Raji (cell line): ENCODE data around the gene GTF2F2.

Source experiments
- POLR2A ChIP-seq: IDR thresholded peaks from 2 replicates; pipeline ENCODE4 v1.6.1; 2011; ENCODE audit warnings: low read depth, low read length, control low read depth; ENCODE audit not compliant: insufficient read depth

Gene GTF2F2

DNA sequence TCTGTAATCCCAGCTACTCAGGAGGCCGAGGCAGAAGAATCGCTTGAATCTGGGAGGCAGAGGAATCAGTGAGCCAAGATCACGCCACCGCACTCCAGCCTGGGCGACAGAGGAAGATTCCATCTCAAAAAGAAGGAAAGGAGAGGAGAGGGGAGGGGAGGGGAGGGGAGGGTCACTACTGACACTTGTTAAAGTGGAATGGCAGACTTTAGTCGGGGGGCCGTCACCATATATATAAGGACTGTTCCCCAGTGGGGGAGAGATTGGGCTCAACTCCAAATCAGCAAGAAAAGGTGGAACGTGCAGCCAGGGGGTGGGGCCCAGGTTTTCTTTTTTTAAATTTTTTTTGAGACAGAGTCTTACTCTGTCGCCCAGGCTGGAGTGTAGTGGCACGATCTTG, 194.5 kb downstream of the GTF2F2 start:
- TF ChIP-seq POLR2A = no peak

DNA sequence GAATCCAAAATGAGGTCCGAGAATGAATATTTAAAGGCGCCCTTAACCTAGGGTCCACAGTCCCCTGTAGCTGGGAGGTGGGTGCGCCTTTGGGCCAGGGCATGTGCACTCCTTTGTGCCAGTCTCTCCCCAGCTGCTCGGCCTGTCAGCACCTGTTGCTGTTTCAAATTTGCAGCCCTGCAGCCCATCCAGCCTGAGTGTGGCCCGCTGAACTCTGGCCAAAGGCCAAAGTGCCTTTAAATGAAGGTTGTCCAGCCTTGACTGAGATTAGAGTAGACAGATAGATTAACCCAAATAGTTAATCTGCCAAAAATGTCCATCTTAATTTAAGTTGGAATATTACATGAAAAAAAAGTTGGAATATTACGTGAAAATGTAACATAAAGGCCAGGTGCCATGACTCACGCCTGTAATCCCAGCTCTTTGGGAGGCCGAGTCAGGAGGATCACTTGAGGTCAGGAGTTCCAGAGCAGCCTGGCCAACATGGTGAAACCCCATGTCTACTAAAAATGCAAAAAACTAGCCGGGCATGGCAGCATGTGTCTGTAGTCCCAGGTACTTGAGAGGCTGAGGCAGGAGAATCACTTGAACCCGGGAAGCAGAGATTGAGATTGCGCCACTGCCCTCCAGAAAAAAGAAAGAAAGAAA, 195.3 kb downstream of the GTF2F2 start:
- TF ChIP-seq POLR2A = no peak

DNA sequence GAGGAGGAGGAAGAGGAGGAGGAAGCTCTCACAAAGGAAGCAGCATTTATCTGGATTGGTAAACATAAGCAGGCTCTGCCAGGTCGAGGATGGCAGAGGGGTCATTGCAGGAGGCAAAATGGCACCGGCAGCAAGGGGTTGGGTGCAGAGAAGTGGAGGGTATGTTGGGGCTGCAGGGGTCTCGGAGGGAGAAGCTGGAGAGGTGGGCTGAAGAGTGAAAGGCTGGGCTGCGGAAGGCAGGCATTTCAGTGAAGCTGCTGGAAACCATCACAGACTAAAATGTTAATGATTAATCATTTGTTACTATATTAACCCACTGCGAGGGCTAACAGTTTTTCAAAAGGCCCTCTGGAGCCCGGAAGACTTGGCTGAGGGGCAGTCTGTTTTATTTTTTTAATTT, 196.0 kb downstream of the GTF2F2 start:
- no peak for TF ChIP-seq POLR2A

DNA sequence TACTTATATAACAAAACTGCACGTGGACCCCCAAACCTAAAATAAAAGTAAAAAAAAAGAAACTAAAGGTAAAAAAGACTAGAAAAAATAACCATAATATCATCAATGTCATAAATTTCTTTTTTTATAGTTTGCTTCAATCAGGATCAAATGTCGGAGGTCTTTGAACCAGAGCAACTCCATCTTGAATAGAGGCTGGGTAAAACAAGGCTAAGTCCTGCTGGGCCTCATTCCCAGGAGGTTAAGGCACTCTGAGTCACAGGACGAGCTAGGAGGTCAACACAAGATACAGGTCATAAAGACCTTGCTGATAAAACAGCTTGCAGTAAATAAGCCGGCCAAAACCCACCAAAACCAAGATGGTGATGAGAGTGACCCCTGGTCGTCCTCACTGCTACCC, 196.7 kb downstream of the GTF2F2 start:
- no peak for TF ChIP-seq POLR2A

DNA sequence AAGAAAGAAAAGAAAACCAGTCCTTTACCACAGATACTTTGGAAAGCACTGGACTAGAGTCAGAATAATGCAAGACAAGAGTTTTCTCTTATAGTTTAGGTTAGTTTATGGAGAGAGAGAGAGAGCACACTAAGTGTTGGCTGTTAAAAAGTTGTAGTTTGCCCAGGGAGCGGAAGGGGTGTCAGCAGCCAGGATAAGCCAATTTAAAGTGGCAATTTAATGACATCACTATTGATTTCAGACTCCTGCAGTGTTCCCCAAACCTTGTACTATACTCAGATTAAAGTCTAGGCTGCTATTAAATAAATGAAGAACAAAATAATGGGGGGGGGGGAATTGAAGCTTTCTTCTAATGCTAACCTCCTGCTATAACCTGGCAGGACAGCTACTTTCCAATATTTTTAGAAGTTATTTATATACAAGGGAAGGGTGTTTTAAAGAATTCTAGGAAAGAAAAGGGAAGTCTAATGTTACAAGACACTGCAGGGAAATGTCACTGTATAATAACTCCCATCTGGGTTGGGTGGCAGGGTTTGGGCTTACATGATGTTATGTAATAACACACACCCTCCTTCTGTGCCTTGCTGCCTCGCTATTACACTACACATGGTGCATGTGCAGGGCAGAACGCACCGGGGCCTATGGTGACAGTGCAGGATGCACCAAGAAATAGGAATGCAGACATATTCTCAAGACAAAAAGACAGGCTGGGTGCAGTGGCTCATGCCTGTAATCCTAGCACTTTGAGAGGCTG, 200.7 kb downstream of the GTF2F2 start:
- TF ChIP-seq POLR2A = no peak

DNA sequence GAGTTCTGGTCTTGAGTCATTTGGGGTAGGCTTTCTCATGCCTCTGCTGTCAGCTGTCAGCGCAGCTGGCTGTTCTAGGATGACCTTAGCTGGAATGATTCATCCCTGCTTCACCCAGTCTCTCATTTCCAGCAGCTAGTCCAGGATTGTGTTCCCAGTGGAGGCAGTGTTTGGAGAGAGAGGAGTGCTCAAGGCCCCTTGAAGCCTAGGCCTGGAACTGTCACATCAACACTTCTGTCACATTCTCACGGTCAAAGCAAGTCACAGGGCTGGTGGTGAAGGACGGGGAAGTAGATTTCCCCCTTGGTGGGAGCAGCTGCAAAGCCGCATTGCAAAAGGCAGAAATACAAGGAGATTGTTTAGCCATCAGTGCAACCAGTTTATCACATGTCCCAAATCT, 205.5 kb downstream of the GTF2F2 start:
- no peak for TF ChIP-seq POLR2A

DNA sequence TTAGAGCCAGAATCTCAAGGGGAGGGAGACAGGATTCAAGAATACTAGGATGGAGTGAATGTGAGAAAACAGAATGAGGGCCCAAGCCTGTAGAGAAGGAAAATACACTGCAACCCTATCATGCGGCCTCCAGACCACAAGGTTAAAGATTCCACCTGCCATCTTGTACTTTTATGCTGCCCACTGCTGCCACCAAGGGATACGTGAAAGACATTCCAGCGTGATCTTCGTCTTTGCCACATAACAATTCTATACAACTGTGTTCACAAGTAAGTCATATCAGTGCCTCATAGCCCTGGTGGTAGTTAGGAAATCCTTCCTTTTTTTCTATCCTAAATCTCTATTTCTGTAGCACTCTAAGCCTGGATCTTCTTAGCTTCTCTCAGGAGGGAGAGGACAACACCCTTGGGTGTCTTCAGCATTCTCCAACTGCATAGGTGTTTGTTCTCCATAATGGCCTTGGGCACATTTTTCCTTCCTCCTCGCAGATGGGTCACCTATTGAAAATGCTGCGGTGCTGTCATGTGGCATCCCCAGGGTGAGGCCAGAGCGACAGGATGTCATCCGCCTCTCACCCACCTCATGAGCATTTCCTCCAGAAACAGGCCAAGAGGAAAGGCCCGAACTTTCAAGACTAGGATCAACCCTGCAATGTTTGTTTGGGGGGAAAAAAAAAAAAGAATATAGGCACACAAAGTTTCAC, 207.1 kb downstream of the GTF2F2 start:
- TF ChIP-seq POLR2A = no peak

DNA sequence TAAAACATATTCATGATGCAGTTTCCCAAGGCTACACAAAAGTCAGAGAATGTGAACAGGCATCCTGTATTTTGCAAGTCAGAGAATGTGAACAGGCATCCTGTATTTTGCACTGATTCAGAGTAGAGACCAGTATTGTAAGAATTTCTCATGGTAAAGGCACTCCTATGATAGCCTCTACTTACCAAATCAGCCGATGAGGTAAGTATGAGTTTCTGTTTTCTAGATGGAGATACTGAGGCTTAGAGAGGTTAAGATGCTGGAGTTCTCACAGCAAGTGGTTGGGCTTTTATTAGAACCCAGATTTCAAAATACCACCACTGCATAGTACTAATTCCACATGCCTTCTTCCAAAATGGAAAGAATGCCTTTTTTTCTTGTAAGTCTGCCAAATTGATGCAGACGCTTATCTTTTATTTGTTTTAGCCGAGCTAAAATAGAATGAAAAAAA, 208.4 kb downstream of the GTF2F2 start:
- no peak for TF ChIP-seq POLR2A

DNA sequence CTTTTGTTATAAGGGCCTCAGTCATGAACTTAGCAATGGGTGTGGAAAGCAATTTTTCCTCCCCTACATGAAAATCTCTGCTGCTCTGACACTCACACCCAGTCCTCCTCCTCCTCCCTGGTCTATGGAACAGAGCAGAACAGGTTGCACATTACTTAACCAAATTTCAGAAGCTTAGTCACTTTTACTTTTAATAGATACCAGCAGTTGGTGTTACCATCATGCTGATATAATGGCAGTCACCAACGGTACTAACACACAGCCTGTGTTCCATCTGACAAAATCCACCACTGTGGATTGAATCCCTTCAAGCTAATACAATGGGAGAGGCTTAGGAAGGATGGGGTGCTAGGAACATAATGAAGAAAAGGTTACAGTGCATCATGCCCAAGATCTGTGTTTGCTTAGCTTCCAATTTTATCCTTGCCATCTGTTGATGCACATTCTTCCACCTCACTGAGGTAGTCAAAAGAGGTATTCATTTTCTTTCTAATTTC, 210.9 kb downstream of the GTF2F2 start:
- TF ChIP-seq POLR2A = peak; percentile 46

DNA sequence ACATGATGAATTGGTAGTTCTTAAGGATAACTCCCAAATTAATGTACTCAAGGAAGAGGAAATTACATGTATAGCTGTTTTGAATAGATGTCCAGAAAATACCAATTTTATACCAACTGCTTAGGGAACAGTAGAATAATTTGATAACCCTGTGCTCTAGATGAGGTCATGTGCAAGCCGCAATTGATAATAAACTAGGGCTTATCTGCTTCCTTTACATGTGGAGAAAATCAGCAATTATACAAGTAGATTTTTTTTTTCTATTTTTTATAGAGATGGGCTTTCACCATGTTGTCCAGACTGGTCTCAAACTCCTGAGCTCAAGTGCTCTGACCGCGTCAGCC, 211.4 kb downstream of the GTF2F2 start:
- TF ChIP-seq POLR2A = no peak

DNA sequence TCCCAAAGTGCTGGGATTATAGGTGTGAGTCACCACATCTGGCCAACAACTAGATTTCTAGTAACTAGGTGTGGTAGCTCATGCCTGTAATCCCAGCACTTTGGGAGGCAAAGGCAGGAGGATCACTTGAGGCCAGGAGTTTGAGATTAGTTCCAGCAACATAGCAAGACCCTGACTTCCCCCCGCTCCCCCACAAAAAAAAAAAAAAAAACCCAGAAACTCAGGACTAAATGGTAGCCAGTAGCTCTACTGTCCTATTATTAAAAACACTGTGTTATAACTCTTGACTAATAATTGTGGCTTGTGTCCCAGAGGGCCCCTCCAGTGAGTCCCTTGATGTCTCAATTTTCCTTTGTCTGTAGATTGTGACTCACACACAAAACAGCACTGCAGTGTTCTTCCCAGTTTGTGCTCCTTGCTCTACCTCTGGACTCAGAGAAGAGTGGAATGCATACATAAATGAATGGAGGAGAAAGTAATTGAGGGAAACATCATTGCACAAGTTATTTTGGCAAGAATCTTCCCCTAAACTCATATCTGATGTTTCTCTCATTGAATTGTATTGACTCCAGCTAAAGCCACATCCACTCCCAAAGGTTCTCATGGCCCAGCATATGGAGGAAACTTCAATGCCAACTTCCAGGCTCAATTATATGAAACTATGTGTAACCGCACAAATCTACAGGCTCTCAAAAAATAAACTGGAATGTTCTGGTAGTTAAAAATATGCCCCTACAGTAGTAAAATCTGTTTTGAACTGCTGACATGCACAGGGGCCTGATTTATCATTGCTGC, 211.9 kb downstream of the GTF2F2 start:
- TF ChIP-seq POLR2A = peak; percentile 44

DNA sequence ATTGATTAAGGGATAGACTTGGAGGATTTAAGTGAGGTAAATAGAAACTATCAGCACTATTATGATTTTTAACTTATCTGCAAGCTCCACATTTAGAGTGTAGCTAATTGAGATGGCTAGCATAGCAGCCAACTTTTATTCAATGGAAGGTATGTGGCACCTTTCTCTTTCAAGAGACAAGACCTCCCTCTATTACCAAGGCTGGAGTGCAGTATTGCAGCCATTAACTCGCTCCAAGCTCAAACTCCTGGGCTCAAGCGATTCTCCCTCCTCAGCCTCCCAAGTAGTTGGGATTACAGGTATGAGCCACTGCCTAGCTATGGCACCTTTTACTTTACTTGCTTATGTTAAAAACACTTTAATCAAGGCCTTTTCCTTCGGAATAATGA, 212.5 kb downstream of the GTF2F2 start:
- no peak; the same call in 1 of the 2 replicates for TF ChIP-seq POLR2A

DNA sequence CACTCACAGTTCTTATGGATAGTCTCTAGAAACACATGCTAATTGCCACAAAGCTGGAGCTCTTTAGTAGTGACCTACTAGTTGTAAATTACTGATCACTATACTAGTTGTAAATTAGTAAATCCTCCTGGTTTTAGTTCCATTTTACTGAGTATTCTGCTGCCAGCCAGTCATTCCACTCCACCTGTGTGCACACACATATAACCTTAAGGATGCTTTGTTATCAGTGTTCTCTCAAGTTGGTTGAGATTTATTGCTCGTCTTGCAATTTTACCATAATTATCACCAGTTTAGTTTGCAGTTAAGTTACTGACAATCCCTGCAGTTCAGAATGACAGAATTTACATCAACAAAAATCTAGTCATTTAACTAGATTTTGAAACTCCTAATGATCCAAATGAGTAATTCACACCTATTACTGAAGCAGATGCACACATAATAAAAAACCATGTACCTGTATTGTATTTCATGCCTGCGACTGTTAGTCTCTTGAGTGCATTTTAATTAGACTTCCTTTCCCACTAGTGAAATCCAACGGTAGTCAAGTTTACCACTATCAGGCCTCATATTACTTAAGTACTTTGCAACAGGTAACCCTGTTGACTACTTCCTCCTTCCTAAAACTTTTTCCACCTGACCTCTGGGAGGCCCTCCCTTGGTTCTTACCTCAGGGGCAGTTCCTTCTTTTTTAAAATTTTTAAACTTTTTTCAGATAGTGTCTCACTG, 213.1 kb downstream of the GTF2F2 start:
- no peak; the same call in none of the 2 replicates for TF ChIP-seq POLR2A
